ACC112 (cell line): ENCODE results near the gene DDX39B.

Experiments
- H2AFZ ChIP-seq: fragments of 200-600 bp; sonication (generic); one replicate; pipeline ENCODE4 v1.6.0; 2017; ENCODE audit warnings: antibody characterized with exemption, low read length; ENCODE audit not compliant: unreplicated experiment
- H3K27ac ChIP-seq: fragments of 200-600 bp; sonication (generic); 2 replicates; pipeline ENCODE4 v1.5.1; 2014; ENCODE audit warnings: low read depth, mild to moderate bottlenecking, antibody characterized with exemption, low read length, moderate library complexity
- H3K27me3 ChIP-seq: fragments of 200-600 bp; sonication (generic); 2 replicates; pipeline ENCODE4 v1.6.1; 2014; ENCODE audit warnings: mild to moderate bottlenecking, antibody characterized with exemption, low read length, moderate library complexity, mixed read lengths; ENCODE audit not compliant: insufficient read depth
- H3K36me3 ChIP-seq: fragments of 200-600 bp; sonication (generic); 2 replicates; pipeline ENCODE4 v1.6.1; 2016; ENCODE audit warnings: mild to moderate bottlenecking, antibody characterized with exemption, low read length, moderate library complexity, mixed read lengths; ENCODE audit not compliant: insufficient read depth
- H3K4me1 ChIP-seq: fragments of 200-600 bp; sonication (generic); one replicate; pipeline ENCODE4 v1.6.1; 2016; ENCODE audit warnings: low read length, mixed read lengths; ENCODE audit not compliant: insufficient read depth, unreplicated experiment, control insufficient read depth
- H3K4me3 ChIP-seq: fragments of 200-600 bp; sonication (generic); 2 replicates; pipeline ENCODE4 v1.5.1; 2014; ENCODE audit warnings: mild to moderate bottlenecking, low read depth, low read length
- H3K79me2 ChIP-seq: fragments of 200-600 bp; sonication (generic); one replicate; pipeline ENCODE4 v1.6.0; 2016; ENCODE audit warnings: low read length; ENCODE audit not compliant: control insufficient read depth, unreplicated experiment, insufficient read depth

DDX39B gene

GRCh38 chr6:31533455-31533841 is 8.4 kb downstream of the DDX39B start:
- peaks cover 49% of the 10 kb centered on the region for H3K36me3 ChIP-seq
- H3K79me2 ChIP-seq, result peaks cover 38% of the 10 kb centered on the region

GRCh38 chr6:31532644-31533454 is 9.0 kb downstream of the DDX39B start:
- Histone ChIP-seq H3K79me2 (peaks cover 33% of the 10 kb centered on the region), H3K36me3 (peaks cover 44% of the 10 kb centered on the region), H3K4me3 (no peak overlapping the region), H3K4me1 (no peaks in the 10 kb centered on the region), H2AFZ (no peak overlapping the region), H3K27ac (no peak overlapping the region), H3K27me3 (no peaks in the 10 kb centered on the region)

More at GRCh38 chr6:31533455-31533841, 8.4 kb downstream of the DDX39B start:
- Histone ChIP-seq H3K27me3 (no peaks in the 10 kb centered on the region), H3K27ac (no peak overlapping the region), H3K4me1 (peaks cover under 1% of the 10 kb centered on the region), H3K4me3 (no peak overlapping the region), H2AFZ (no peak overlapping the region)

- H3K27ac ChIP-seq, result no peak overlapping the region
- H3K36me3 ChIP-seq, result peaks cover 44% of the 10 kb centered on the region
These were observed 9.8 kb downstream of the DDX39B start for GRCh38 chr6:31531771-31532643.

GRCh38 chr6:31531162-31531561 is 10.6 kb downstream of the DDX39B start:
- no peak overlapping the region for H3K27ac ChIP-seq
- H3K4me3 ChIP-seq, result no peak overlapping the region
- no peaks in the 10 kb centered on the region for H3K27me3 ChIP-seq
- H2AFZ ChIP-seq, result no peak overlapping the region
- H3K36me3 ChIP-seq, result peaks cover 38% of the 10 kb centered on the region
- H3K4me1 ChIP-seq, result peaks cover 14% of the 10 kb centered on the region
- H3K79me2 ChIP-seq, result peaks cover 21% of the 10 kb centered on the region

More at GRCh38 chr6:31531771-31532643, 9.8 kb downstream of the DDX39B start:
- peaks cover 28% of the 10 kb centered on the region for H3K79me2 ChIP-seq
- no peak overlapping the region for H3K4me3 ChIP-seq
- peaks cover 5% of the 10 kb centered on the region for H3K4me1 ChIP-seq
- H3K27me3 ChIP-seq, result no peaks in the 10 kb centered on the region
- H2AFZ ChIP-seq, result no peak overlapping the region

- no peak overlapping the region for H3K27ac ChIP-seq
- no peak overlapping the region for H2AFZ ChIP-seq
- H3K27me3 ChIP-seq, result no peaks in the 10 kb centered on the region
- H3K4me1 ChIP-seq, result peaks cover 19% of the 10 kb centered on the region
- H3K36me3 ChIP-seq, result peaks cover 32% of the 10 kb centered on the region
- no peak overlapping the region for H3K4me3 ChIP-seq
- peaks cover 16% of the 10 kb centered on the region for H3K79me2 ChIP-seq
These were observed 11.1 kb downstream of the DDX39B start for GRCh38 chr6:31530659-31531058.

GRCh38 chr6:31529329-31530150 is 12.3 kb downstream of the DDX39B start:
- Histone ChIP-seq H2AFZ (no peak overlapping the region), H3K4me3 (no peak overlapping the region), H3K36me3 (peaks cover 22% of the 10 kb centered on the region), H3K79me2 (peaks cover 9% of the 10 kb centered on the region), H3K27me3 (no peaks in the 10 kb centered on the region), H3K4me1 (peaks cover 22% of the 10 kb centered on the region), H3K27ac (no peak overlapping the region)

- peaks cover 22% of the 10 kb centered on the region for H3K4me1 ChIP-seq
- H3K36me3 ChIP-seq, result peaks cover 18% of the 10 kb centered on the region
- no peak within 1 kb of the TSS for H3K4me3 ChIP-seq
- H3K27ac ChIP-seq, result 0 out of 2 replicates have a peak within 1 kb of the TSS, but pooled peaks have one; percentile 28
- H3K79me2 ChIP-seq, result peaks cover 7% of the 10 kb centered on the region
- no peak within 1 kb of the TSS for H2AFZ ChIP-seq
- no peaks in the 10 kb centered on the region for H3K27me3 ChIP-seq
These were observed 12.9 kb downstream of the DDX39B start, which contains the start of gene MCCD1 for GRCh38 chr6:31528821-31529328. MCCD1 (plus strand) TSS chr6:31528962; CDS start chr6:31529015, 53 bp downstream.

GRCh38 chr6:31528307-31528777 is 13.5 kb downstream of the DDX39B start:
- Histone ChIP-seq H3K36me3 (peaks cover 13% of the 10 kb centered on the region; the same call in 1 of the 2 replicates), H2AFZ (no peak overlapping the region), H3K4me3 (no peak overlapping the region), H3K79me2 (peaks cover 4% of the 10 kb centered on the region), H3K27ac (0 out of 2 replicates have a peak overlapping the region, but pooled peaks have one; percentile 28), H3K27me3 (no peaks in the 10 kb centered on the region), H3K4me1 (peaks cover 22% of the 10 kb centered on the region)

GRCh38 chr6:31525932-31526591 is 15.7 kb downstream of the DDX39B start:
- Histone ChIP-seq H3K27ac (peak overlapping the region; percentile 83), H3K4me1 (peaks cover 22% of the 10 kb centered on the region), H3K4me3 (no peak overlapping the region), H3K79me2 (no peaks in the 10 kb centered on the region), H3K27me3 (no peaks in the 10 kb centered on the region), H2AFZ (peak overlapping the region; percentile 5), H3K36me3 (peaks cover 3% of the 10 kb centered on the region; the same call in 1 of the 2 replicates)
